Amniotic epithelial cell (primary cell): ENCODE data around the gene BAHCC1.

Source experiments
- DNase-seq: peaks from one replicate; pipeline ENCODE4 v3.0.0-alpha.2; 2010; ENCODE audit warnings: low read depth

The BAHCC1 gene

GRCh38 chr17:81461607-81462500 lies 66.6 kb downstream of the BAHCC1 start:
- no peak for DNase-seq

- no peak for DNase-seq
Observed at GRCh38 chr17:81462506-81463125, 67.4 kb downstream of the BAHCC1 start.

GRCh38 chr17:81463506-81463905 lies 68.2 kb downstream of the BAHCC1 start:
- no peak for DNase-seq

GRCh38 chr17:81464586-81464985 lies 69.3 kb downstream of the BAHCC1 start:
- DNase-seq: no peak

DNA sequence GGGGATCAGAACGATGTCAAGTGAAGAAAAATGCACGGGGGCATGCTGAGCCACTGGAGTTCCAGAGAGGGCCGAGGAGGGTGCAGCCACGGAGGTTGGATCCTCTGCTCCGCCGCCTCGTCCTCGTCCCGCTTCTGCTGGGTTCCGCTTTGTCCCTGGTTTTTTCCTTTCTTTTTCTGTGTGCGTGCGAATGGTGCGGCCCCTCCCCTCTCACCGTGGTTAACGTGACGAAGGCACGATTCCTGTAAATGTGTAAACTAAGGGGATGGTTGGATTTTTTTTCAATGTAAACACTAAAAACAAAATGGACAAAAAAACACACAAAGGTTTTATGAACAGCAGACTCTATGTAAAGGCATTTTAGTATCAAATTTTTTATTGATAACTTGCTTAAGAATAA lies 70.7 kb downstream of the BAHCC1 start:
- DNase-seq: no peak

DNA sequence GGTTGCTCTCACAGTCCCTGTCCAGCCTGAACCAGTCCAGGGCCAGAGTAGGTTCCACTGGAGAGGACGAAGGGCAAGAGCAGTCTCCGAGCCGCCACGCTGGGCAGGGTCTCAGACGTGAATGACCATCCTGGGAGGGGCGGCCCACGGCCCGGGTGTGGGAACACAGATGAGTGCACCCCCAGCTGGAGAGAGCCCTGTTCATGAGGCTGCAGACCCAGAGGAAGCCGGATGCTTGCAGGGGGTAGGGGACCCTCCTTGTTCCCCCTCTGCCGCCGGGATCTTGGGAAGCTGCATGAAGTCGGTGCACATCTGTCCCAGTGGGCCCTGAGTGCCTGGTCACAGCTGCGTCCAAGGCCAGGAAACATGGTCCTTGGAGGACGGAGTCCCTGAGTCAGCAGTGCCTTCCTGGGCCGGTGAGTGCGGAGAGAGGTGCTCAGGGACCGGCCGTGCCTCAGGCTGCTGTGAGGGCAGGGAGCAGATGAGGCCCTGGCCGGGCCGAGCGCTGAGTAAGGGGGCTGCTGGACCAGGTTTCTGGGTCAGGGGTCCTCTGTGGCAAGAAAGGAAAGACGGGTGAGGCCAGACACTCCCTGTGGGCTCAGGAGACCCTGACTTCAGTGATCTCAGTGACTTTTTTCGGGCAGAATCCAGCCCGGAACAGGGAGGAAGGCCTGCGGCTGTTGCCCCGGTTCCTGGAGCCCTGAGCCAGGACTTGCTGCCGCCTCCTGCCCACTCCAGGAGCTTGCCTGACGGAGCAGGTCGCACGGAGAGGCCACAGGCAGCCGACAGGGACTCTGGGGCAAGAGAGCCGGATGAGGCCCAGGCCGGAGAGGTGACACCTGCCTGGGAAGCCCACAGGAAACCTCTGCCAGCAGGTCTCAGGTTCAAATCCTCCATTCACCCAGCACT lies 71.6 kb downstream of the BAHCC1 start:
- no peak for DNase-seq

DNA sequence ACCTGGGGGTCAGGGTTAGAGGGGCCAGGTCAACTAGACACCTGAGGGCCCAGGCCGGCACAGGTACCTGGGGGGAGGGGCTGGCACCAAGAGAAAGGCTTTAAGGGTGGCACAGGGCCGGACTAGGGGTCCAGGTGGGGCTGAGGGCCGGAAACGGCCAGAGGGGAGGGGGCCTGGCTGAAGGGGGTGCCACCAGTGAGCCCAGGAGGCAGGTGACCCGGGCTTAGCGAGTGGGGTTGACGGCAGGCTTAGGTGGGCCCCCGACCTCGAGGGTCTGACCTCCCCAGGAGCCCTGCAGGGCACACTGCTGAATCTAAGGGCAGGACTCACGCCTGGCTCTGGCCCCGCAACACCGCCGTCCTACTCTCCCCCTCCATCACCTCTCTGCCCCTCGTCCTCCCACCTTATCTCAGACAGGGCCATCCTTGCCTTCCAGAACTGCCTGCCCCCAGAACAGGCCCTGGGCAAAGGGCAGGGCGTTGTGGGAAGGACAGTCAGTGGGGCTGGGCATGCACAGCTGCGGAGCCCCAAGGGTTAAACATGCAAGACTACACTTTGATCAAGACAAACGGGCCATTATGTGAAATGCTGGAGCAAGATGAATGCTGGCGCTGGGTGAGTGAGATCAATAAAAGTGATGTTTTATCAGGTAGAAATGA lies 73.0 kb downstream of the BAHCC1 start:
- no peak for DNase-seq

- DNase-seq: no peak
Observed at GRCh38 chr17:81468770-81469121, 73.5 kb downstream of the BAHCC1 start.

DNA sequence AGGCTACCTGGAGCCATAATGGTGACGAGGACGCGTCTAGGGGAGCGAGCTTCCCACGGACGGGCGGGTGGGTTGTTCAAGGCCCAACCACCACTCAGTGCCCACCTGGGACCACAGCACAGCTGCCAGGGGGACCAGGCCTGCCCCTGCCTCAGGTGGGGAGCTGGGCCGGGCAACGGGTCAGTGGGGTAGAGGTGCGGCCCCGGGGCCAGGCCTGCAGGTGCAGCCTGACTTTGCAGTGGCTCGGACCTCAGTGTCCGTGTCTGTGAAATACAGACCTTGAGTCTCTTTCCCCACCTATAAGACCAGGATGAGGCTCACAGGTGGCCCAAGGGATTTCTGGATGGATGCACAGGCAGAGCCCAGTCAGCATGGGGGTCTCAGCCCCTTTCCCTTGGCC lies 74.0 kb downstream of the BAHCC1 start:
- DNase-seq: no peak

DNA sequence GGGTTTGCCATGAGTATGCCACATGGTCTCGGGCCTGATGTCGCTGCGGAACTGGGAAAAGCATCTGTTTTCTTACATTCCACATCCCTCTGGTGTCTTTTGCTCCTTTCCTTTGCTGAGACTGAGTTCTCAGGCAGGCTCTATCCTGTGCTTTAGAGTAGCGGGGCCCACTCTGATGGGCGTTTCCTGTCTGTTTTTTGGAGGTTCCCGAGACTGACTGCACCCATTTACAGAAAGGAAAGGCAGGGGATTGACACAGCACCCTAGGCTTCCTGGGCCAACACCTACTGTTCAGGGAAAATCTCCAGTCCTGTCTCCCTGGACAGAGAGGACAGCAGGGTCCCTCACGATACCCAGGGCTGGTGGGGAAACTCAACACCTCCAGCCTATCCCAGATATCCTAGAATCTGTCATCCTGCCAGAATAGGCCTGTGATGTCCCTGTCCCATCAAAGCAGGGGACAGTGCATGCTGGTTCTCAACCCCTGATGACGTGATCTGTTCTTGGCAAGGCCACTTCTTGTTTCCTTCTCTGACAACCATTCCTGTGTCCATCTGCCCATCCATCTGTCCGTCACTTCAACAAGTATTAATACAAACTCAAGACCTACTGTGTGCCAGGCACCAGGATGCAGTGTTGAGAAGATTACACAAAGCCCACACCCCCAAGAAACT lies 75.2 kb downstream of the BAHCC1 start:
- no peak for DNase-seq

DNA sequence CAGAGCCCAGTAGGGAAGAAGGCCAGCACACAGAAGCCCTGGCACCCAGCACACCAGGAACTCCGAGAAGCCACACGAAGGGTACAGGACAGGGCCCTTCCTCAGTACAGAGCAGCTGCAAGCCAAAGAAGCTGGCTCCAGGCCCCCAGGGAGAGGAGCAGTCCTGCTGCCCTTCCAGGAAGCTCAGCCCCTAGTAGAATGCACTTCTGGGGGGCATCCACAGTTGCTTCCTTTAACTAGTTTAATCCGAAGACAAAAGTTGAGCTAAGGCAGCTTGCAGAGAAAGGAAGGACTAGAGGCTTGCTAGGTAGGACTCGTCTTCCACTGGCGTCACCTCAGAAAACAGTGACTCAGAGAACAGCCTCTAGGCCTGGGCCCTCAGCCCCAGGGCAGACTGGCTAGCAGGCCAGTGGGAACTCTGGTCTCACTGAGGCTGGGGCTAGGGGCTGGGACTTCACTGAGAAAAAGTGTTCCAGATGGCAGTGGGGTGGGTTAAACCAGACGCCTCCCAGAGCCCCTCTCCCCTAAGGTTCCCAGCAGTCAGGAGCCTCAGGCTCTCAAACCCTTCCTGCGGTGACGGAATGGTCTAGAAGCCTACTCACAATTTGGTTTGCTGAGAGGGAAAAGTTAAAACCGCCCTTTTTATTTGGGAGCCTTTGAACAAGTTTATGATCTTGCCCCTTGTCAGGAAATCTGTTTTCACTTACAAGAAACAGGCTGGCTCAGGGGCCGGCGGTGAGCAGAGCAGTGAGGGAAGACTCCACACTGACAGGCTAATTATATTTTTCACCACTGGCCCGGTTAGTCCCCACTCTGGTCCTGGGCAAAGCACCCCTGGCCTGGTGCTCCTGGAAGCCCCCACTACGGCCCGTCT lies 75.9 kb downstream of the BAHCC1 start:
- DNase-seq: no peak

DNA sequence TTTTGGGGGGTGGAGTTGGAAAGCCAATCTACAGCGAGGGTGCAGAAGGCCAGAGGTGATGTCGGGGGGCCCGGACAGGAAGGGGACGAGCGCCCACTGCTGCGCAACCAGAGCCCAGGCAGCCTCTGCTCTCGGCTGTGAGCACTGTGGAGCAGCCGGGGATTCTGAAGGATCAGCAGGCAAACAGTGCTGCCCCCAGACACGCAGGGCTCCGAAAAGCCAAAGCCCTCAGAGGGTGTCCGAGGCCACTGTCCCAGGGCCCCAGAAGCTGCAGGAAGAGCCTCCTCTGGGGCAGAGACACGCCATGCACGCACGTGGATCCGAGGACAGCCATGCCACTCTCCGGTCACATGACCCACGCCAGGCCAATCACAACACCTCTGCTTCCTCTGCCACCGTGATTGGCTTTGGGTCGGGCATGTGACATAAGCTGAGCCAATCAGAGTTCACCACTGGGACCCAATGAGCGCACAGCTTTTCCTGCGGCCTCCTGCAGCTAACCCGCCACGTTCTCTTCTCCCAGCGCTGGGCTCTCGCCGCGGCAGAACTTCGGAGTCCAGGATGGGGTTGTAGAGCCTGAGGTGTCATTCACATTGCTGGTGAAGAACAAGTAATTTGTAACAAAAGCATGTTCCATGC lies 76.7 kb downstream of the BAHCC1 start:
- peak; percentile 86 for DNase-seq

- no peak for DNase-seq
Observed at GRCh38 chr17:81473019-81473418, 77.8 kb downstream of the BAHCC1 start.

DNA sequence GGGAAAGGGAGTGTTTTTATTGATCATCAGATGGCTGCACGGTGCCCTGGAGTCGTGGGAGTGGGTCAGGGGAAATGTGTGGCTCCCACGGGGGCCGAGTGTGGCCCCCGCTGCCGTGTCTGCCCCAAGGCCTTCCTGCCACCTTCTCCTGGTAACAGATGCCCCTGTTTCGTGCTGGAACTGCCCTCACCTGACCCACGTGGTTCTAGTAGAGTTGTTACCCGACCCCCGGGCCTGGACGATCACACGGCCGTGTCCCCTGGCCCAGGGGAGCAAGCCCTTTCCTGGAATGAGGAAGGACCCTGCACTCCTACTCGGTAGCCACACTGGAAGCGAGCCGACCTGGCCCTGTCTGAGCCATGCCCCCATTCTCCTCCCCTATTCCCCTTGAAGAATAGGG lies 79.7 kb downstream of the BAHCC1 start:
- no peak for DNase-seq

DNA sequence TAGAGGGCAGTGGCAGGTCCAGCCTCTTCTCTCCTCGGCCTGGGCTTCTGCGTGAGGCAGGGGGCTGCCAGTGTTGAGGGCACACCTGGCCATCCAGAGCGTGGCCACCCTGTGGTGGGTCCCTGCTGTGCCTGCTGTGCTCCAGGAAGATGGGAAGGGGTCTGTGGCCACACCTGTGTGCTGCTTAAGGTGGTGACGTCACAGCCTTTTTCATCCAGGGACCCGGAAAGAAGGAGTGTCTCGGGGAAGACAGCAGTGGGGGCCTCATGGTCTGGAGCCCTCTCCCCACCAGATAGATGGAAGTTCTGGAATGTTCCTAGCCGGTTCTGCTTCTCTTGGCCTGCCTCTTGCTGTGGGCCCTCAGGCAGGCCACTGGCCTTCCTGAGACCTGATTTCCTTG lies 80.8 kb downstream of the BAHCC1 start:
- DNase-seq: no peak

DNA sequence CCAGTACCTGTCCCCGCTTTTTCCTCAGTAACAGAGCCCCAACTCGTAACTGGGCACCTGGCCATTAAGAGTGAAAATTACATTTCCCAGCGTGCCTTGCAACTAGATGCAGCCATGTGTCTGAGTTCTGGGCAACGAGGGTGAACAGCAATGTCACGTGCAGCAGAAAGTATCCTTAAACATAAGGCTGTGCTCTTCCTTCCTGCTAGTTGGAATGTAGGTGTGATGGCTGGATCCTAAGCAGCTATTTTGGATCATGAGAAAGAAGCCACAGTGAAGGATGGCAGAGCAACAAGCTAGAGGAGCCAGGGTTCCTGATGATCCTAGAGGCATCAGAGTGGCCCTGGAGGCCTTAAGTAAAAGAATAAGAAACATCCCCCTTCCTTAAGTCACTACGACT lies 81.4 kb downstream of the BAHCC1 start:
- no peak for DNase-seq

GRCh38 chr17:81477173-81477572 lies 81.9 kb downstream of the BAHCC1 start:
- DNase-seq: no peak

GRCh38 chr17:81478119-81478518 lies 82.9 kb downstream of the BAHCC1 start:
- no peak for DNase-seq

DNA sequence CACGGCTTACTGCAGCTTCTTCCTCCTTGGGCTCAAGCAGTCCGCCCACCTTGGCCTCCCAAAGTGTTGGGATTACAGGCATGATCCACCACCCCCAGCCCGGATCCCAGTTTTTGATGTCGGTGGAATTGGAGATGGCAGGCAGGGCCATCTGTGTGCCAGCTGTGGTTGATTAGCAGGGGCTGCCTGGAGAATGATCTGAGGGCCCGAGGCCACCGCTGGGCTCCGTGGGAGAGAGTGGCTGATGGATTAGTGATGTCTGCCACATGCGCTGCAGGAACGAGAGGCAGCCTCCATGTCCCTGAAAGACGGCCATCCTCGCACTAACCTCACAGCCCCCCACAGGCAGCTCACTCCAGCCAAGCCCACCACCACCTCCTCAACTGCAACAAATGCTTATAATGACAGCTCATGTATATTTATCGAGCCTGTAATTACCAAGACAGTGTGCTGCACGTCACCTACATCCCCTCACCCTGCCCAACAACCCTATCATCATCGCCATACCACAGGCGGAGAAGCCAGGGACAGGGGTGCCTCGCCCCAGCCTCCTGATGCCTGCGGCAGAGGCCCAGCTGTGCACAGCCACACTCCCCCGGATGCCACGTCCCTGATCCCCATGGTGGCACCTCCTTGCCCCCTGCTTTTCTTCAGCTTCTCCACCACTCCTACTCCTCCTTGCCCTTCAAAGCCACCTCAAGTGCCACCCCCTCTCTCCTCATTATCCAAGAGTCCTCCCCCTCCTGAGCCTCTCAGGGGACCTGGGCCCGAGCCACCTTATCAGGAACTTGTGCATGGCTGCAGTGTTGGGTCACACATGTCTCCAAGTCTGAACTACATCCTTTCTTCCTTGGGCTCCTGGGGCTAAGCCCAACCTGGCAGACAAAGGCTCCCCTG lies 84.2 kb downstream of the BAHCC1 start:
- DNase-seq: no peak
